ENCODE results near the gene TRNP1. TPM values are rescaled to one million over a fixed set of nuclear protein-coding genes. Genes with fewer than 3 reads are reported as not detected.
A peak's percentile ranks its signal among the peaks of the same experiment; 100 is the strongest.

The TRNP1 gene
- total RNA-seq, 6 experiments from 2014 or later: 2.0 to 24.8 (median 6.7) TPM

- no peak for ATAC-seq
- Histone ChIP-seq H3K36me3 (no peaks in the 10 kb centered on the region), H3K9me3 (no peaks in the 10 kb centered on the region), H3K4me3 (no peak overlapping the region), H3K27ac (no peak overlapping the region), H3K4me1 (no peaks in the 10 kb centered on the region), H3K27me3 (no peaks in the 10 kb centered on the region)
- 100% methylated on average over 1 of the region's 1 CpG for WGBS (ENCODE audit: insufficient coverage, low coverage, low lambda C conversion rate, missing lambda C conversion rate)
- no peak for TF ChIP-seq CTCF (IDR thresholded peaks at IDR 0.05)
- no peak for TF ChIP-seq POLR2A (IDR thresholded peaks at IDR 0.05)
- no peak for DNase-seq
- intact Hi-C loops (cut with DNase I): no loop called here
Measured at GRCh38 chr1:27016376-27016775, 22.9 kb downstream of the TRNP1 start.

GRCh38 chr1:27017207-27017606 is 23.7 kb downstream of the TRNP1 start:
- no peak for DNase-seq
- no peak for ATAC-seq
- H3K9me3 ChIP-seq: no peaks in the 10 kb centered on the region
- no peaks in the 10 kb centered on the region for H3K27me3 ChIP-seq
- WGBS (ENCODE audit: insufficient coverage, low coverage, low lambda C conversion rate, missing lambda C conversion rate): 92% methylated on average over 4 of the region's 4 CpGs
- intact Hi-C loops (cut with DNase I): no loop called here
- H3K4me3 ChIP-seq: no peak overlapping the region
- H3K36me3 ChIP-seq: no peaks in the 10 kb centered on the region
- H3K4me1 ChIP-seq: no peaks in the 10 kb centered on the region
- no peak for TF ChIP-seq CTCF (IDR thresholded peaks at IDR 0.05)
- no peak for TF ChIP-seq POLR2A (IDR thresholded peaks at IDR 0.05)
- no peak overlapping the region for H3K27ac ChIP-seq

GRCh38 chr1:27018316-27018715 is 24.8 kb downstream of the TRNP1 start:
- Histone ChIP-seq H3K4me1 (no peaks in the 10 kb centered on the region), H3K27me3 (no peaks in the 10 kb centered on the region), H3K4me3 (no peak overlapping the region), H3K36me3 (no peaks in the 10 kb centered on the region), H3K27ac (no peak overlapping the region), H3K9me3 (no peaks in the 10 kb centered on the region)
- DNase-seq (no peak), ATAC-seq (no peak)
- TF ChIP-seq POLR2A (IDR thresholded peaks at IDR 0.05): no peak
- no peak for TF ChIP-seq CTCF (IDR thresholded peaks at IDR 0.05)
- intact Hi-C loops (cut with DNase I): no loop called here
- 95% methylated on average over 3 of the region's 3 CpGs for WGBS (ENCODE audit: insufficient coverage, low coverage, low lambda C conversion rate, missing lambda C conversion rate)

- DNase-seq (no peak), ATAC-seq (peak; percentile 28 to 61 (median 52))
- Histone ChIP-seq H3K4me3 (no peak overlapping the region), H3K4me1 (no peaks in the 10 kb centered on the region), H3K27ac (peak overlapping the region in 1 of 3 donors; percentile 22), H3K36me3 (no peaks in the 10 kb centered on the region), H3K27me3 (no peaks in the 10 kb centered on the region), H3K9me3 (no peaks in the 10 kb centered on the region)
- TF ChIP-seq POLR2A (IDR thresholded peaks at IDR 0.05) (no peak), CTCF (IDR thresholded peaks at IDR 0.05) (no peak)
- intact Hi-C loops (cut with DNase I): no loop called here
- WGBS (ENCODE audit: insufficient coverage, low coverage, low lambda C conversion rate, missing lambda C conversion rate): 58% methylated on average over 8 of the region's 9 CpGs
Measured at GRCh38 chr1:27021354-27022031, 28.0 kb downstream of the TRNP1 start.

All from right lobe of liver (tissue), 6 donors.